Measurements from ENCODE around the gene PTP4A2. TPM values are rescaled to one million over a fixed set of nuclear protein-coding genes. Genes with fewer than 3 reads are reported as not detected.

The PTP4A2 gene
- total and polyA plus RNA-seq, 2 experiments from 2014 or later, result 300 to 354 TPM

GRCh38 chr1:31976401-31976800, 38.2 kb upstream of the PTP4A2 start:
- Histone ChIP-seq H3K27ac (no peak overlapping the region), H3K4me3 (no peak overlapping the region), H3K4me2 (no peak overlapping the region), H3K27me3 (no peaks in the 10 kb centered on the region), H2AFZ (no peak overlapping the region), H3K4me1 (ENCODE audit: insufficient read depth) (peaks cover 5% of the 10 kb centered on the region), H3K79me2 (no peaks in the 10 kb centered on the region), H3K36me3 (replicated peaks; ENCODE audit: insufficient read depth, low read depth) (no peaks in the 10 kb centered on the region), H4K20me1 (ENCODE audit: insufficient read depth, poor library complexity, severe bottlenecking) (no peaks in the 10 kb centered on the region), H3K9me3 (ENCODE audit: low read depth) (no peaks in the 10 kb centered on the region), H3K9me2 (replicated peaks; ENCODE audit: insufficient read depth) (no peaks in the 10 kb centered on the region)
- no peak for DNase-seq (ENCODE audit: low spot score)
- no peak for TF ChIP-seq CTCF (IDR thresholded peaks at IDR 0.05; ENCODE audit: poor library complexity)
- TF ChIP-seq EZH2 (IDR thresholded peaks at IDR 0.05; ENCODE audit: borderline replicate concordance), result no peak
- TF ChIP-seq EZH2phosphoT487 (IDR thresholded peaks at IDR 0.05; ENCODE audit: low read depth, severe bottlenecking, unreplicated experiment), result no peak
- 96% methylated on average over 1 of the region's 1 CpG for WGBS (ENCODE audit: low lambda C conversion rate, missing lambda C conversion rate)

GRCh38 chr1:31970873-31971272, 32.7 kb upstream of the PTP4A2 start:
- H3K9me3 ChIP-seq (ENCODE audit: low read depth), result no peaks in the 10 kb centered on the region
- no peaks in the 10 kb centered on the region for H3K36me3 ChIP-seq (replicated peaks; ENCODE audit: insufficient read depth, low read depth)
- no peak overlapping the region for H2AFZ ChIP-seq
- H3K27me3 ChIP-seq, result no peaks in the 10 kb centered on the region
- H3K9me2 ChIP-seq (replicated peaks; ENCODE audit: insufficient read depth), result no peaks in the 10 kb centered on the region
- WGBS (ENCODE audit: low lambda C conversion rate, missing lambda C conversion rate), result 87% methylated on average over 3 of the region's 3 CpGs
- no peak overlapping the region for H3K4me3 ChIP-seq
- TF ChIP-seq EZH2phosphoT487 (IDR thresholded peaks at IDR 0.05; ENCODE audit: low read depth, severe bottlenecking, unreplicated experiment), result no peak
- no peak for TF ChIP-seq CTCF (IDR thresholded peaks at IDR 0.05; ENCODE audit: poor library complexity)
- no peak for TF ChIP-seq EZH2 (IDR thresholded peaks at IDR 0.05; ENCODE audit: borderline replicate concordance)
- no peak for DNase-seq (ENCODE audit: low spot score)
- no peaks in the 10 kb centered on the region for H3K4me1 ChIP-seq (ENCODE audit: insufficient read depth)
- H3K27ac ChIP-seq, result no peak overlapping the region
- no peaks in the 10 kb centered on the region for H4K20me1 ChIP-seq (ENCODE audit: insufficient read depth, poor library complexity, severe bottlenecking)
- no peak overlapping the region for H3K4me2 ChIP-seq
- no peaks in the 10 kb centered on the region for H3K79me2 ChIP-seq

DNA sequence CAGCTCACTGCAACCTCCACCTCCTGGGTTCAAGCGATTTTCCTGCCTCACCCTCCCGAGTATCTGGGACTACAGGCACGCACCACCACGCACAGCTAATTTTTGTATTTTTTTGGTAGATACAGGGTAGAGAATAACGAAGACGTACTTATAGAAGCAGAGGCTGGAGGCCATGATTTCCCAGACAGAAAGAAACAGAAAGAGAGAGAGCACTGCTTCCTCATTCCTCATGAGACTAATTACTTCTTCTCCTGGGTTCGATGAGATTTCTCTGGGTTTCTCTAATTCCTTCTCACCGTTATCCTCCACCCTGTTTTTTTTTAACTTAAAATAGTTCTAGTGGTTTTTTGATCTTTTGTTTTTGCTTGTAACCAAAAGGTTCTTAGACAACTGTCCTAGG, 23.4 kb upstream of the PTP4A2 start:
- no peaks in the 10 kb centered on the region for H3K79me2 ChIP-seq
- TF ChIP-seq EZH2phosphoT487 (IDR thresholded peaks at IDR 0.05; ENCODE audit: low read depth, severe bottlenecking, unreplicated experiment) (no peak), EZH2 (IDR thresholded peaks at IDR 0.05; ENCODE audit: borderline replicate concordance) (no peak), CTCF (IDR thresholded peaks at IDR 0.05; ENCODE audit: poor library complexity) (no peak)
- H3K27me3 ChIP-seq, result no peaks in the 10 kb centered on the region
- H3K27ac ChIP-seq, result peak overlapping the region; percentile 10
- peak overlapping the region; percentile 28 for H2AFZ ChIP-seq
- H3K36me3 ChIP-seq (replicated peaks; ENCODE audit: insufficient read depth, low read depth), result no peaks in the 10 kb centered on the region
- 83% methylated on average over 8 of the region's 8 CpGs for WGBS (ENCODE audit: low lambda C conversion rate, missing lambda C conversion rate)
- H3K4me2 ChIP-seq, result no peak overlapping the region
- no peaks in the 10 kb centered on the region for H4K20me1 ChIP-seq (ENCODE audit: insufficient read depth, poor library complexity, severe bottlenecking)
- no peak for DNase-seq (ENCODE audit: low spot score)
- H3K9me3 ChIP-seq (ENCODE audit: low read depth), result no peaks in the 10 kb centered on the region
- no peaks in the 10 kb centered on the region for H3K9me2 ChIP-seq (replicated peaks; ENCODE audit: insufficient read depth)
- no peak overlapping the region for H3K4me3 ChIP-seq
- H3K4me1 ChIP-seq (ENCODE audit: insufficient read depth), result peaks cover 5% of the 10 kb centered on the region
